Effector memory CD4-positive, alpha-beta T cell (primary cell): ENCODE data around the gene TBXAS1.

Experiments
- DNase-seq, 3 donors: peaks; one replicate each; pipeline ENCODE4 v3.0.0-alpha.2; 2020
- H3K27ac ChIP-seq: 2 replicates; pipeline ENCODE4 v1.7.0; 2013; ENCODE audit warnings: mild to moderate bottlenecking, low read length, moderate library complexity; ENCODE audit not compliant: insufficient read depth, poor library complexity, severe bottlenecking
- H3K27me3 ChIP-seq: replicated peaks from 2 replicates; pipeline ENCODE4 v1.7.0; 2013; ENCODE audit warnings: mild to moderate bottlenecking, low read length; ENCODE audit not compliant: insufficient read depth, control insufficient read depth, poor library complexity, severe bottlenecking
- H3K36me3 ChIP-seq: 2 replicates; pipeline ENCODE4 v1.7.0; 2013; ENCODE audit warnings: mild to moderate bottlenecking, low read length, moderate library complexity; ENCODE audit not compliant: control insufficient read depth, insufficient read depth
- H3K4me1 ChIP-seq: 2 replicates; pipeline ENCODE4 v1.7.0; 2013; ENCODE audit warnings: low read length, mild to moderate bottlenecking; ENCODE audit not compliant: control insufficient read depth, insufficient read depth, poor library complexity, severe bottlenecking
- H3K4me3 ChIP-seq: 2 replicates; pipeline ENCODE4 v1.7.0; 2013; ENCODE audit warnings: low read length, low read depth, mild to moderate bottlenecking; ENCODE audit not compliant: insufficient read depth, poor library complexity, severe bottlenecking
- H3K9me3 ChIP-seq: 2 replicates; pipeline ENCODE4 v1.7.0; 2013; ENCODE audit warnings: mild to moderate bottlenecking, low read length, moderate library complexity; ENCODE audit not compliant: control insufficient read depth
- total RNA-seq, 3 donors: gene quantifications; one replicate each; lab custom pipeline; 2026; lab: John Stamatoyannopoulos, UW

TBXAS1 gene
- 13.4 to 18.5 (median 17.8) reads per million in 3 donors for total RNA-seq

- Histone ChIP-seq H3K27ac (peak within 1 kb of the TSS; percentile 24), H3K36me3 (no peaks in the 10 kb centered on the region), H3K4me1 (peaks cover 6% of the 10 kb centered on the region), H3K27me3 (no peaks in the 10 kb centered on the region), H3K4me3 (no peak within 1 kb of the TSS), H3K9me3 (no peaks in the 10 kb centered on the region)
- no peak for DNase-seq
These were observed at the start of gene TBXAS1 for GRCh38 chr7:139829025-139829774. TBXAS1 (plus strand) TSS chr7:139829264; CDS start chr7:139829391, 127 bp downstream.

- DNase-seq, result no peak
- no peaks in the 10 kb centered on the region for H3K36me3 ChIP-seq
- H3K9me3 ChIP-seq, result no peaks in the 10 kb centered on the region
- no peak overlapping the region for H3K27ac ChIP-seq
- no peaks in the 10 kb centered on the region for H3K27me3 ChIP-seq
- H3K4me3 ChIP-seq, result no peak overlapping the region
- H3K4me1 ChIP-seq, result peaks cover 4% of the 10 kb centered on the region
These were observed 46.1 kb upstream of the TBXAS1 start for GRCh38 chr7:139782932-139783331.

GRCh38 chr7:139783647-139784385, 45.2 kb upstream of the TBXAS1 start:
- no peaks in the 10 kb centered on the region for H3K36me3 ChIP-seq
- H3K9me3 ChIP-seq, result no peaks in the 10 kb centered on the region
- DNase-seq, result no peak
- H3K4me1 ChIP-seq, result peaks cover under 1% of the 10 kb centered on the region
- no peak overlapping the region for H3K4me3 ChIP-seq
- H3K27ac ChIP-seq, result no peak overlapping the region
- no peaks in the 10 kb centered on the region for H3K27me3 ChIP-seq

- H3K36me3 ChIP-seq, result no peaks in the 10 kb centered on the region
- no peaks in the 10 kb centered on the region for H3K9me3 ChIP-seq
- no peak for DNase-seq
- H3K4me3 ChIP-seq, result no peak overlapping the region
- H3K27ac ChIP-seq, result no peak overlapping the region
- H3K27me3 ChIP-seq, result no peaks in the 10 kb centered on the region
- no peaks in the 10 kb centered on the region for H3K4me1 ChIP-seq
These were observed 44.4 kb upstream of the TBXAS1 start for GRCh38 chr7:139784648-139785047.

GRCh38 chr7:139791316-139791715, 37.7 kb upstream of the TBXAS1 start:
- no peaks in the 10 kb centered on the region for H3K27me3 ChIP-seq
- DNase-seq, result no peak
- H3K27ac ChIP-seq, result no peak overlapping the region
- no peaks in the 10 kb centered on the region for H3K36me3 ChIP-seq
- H3K9me3 ChIP-seq, result no peaks in the 10 kb centered on the region
- H3K4me1 ChIP-seq, result no peaks in the 10 kb centered on the region
- no peak overlapping the region for H3K4me3 ChIP-seq

GRCh38 chr7:139797607-139798006, 31.5 kb upstream of the TBXAS1 start:
- no peaks in the 10 kb centered on the region for H3K36me3 ChIP-seq
- no peak overlapping the region for H3K27ac ChIP-seq
- H3K4me3 ChIP-seq, result no peak overlapping the region
- H3K9me3 ChIP-seq, result no peaks in the 10 kb centered on the region
- no peaks in the 10 kb centered on the region for H3K27me3 ChIP-seq
- no peaks in the 10 kb centered on the region for H3K4me1 ChIP-seq
- no peak for DNase-seq

GRCh38 chr7:139798221-139798620, 30.8 kb upstream of the TBXAS1 start:
- Histone ChIP-seq H3K36me3 (no peaks in the 10 kb centered on the region), H3K27ac (no peak overlapping the region), H3K4me3 (no peak overlapping the region), H3K9me3 (no peaks in the 10 kb centered on the region), H3K27me3 (no peaks in the 10 kb centered on the region), H3K4me1 (no peaks in the 10 kb centered on the region)
- DNase-seq, result no peak

GRCh38 chr7:139798892-139799291, 30.2 kb upstream of the TBXAS1 start:
- no peaks in the 10 kb centered on the region for H3K27me3 ChIP-seq
- no peaks in the 10 kb centered on the region for H3K36me3 ChIP-seq
- H3K4me3 ChIP-seq, result no peak overlapping the region
- H3K9me3 ChIP-seq, result no peaks in the 10 kb centered on the region
- DNase-seq, result no peak
- H3K4me1 ChIP-seq, result no peaks in the 10 kb centered on the region
- no peak overlapping the region for H3K27ac ChIP-seq

GRCh38 chr7:139799586-139799985, 29.5 kb upstream of the TBXAS1 start:
- Histone ChIP-seq H3K36me3 (no peaks in the 10 kb centered on the region), H3K4me3 (no peak overlapping the region), H3K4me1 (no peaks in the 10 kb centered on the region), H3K27ac (no peak overlapping the region), H3K27me3 (no peaks in the 10 kb centered on the region), H3K9me3 (no peaks in the 10 kb centered on the region)
- DNase-seq, result no peak

GRCh38 chr7:139804571-139804970, 24.5 kb upstream of the TBXAS1 start:
- Histone ChIP-seq H3K9me3 (no peaks in the 10 kb centered on the region), H3K27ac (no peak overlapping the region), H3K4me1 (no peaks in the 10 kb centered on the region), H3K4me3 (no peak overlapping the region), H3K36me3 (no peaks in the 10 kb centered on the region), H3K27me3 (no peaks in the 10 kb centered on the region)
- DNase-seq, result no peak
